HUES48 (cell line): ENCODE results near the gene RSPRY1.
"Not testable (repeated sequence)": the region's sequence is repeated elsewhere in the genome, so short reads cannot be mapped to it uniquely, and the experiment has no call there.

Source experiments
- H3K27ac ChIP-seq: one replicate; pipeline ENCODE4 v1.7.0; 2013; ENCODE audit warnings: low read depth, low read length, inconsistent platforms
- H3K27me3 ChIP-seq: 2 replicates; pipeline ENCODE4 v1.6.1; 2013; ENCODE audit warnings: mild to moderate bottlenecking, low read length; ENCODE audit not compliant: control insufficient read depth, insufficient read depth
- H3K36me3 ChIP-seq: 2 replicates; pipeline ENCODE4 v1.6.1; 2013; ENCODE audit warnings: low read length; ENCODE audit not compliant: control insufficient read depth, insufficient read depth
- H3K4me1 ChIP-seq: 2 replicates; pipeline ENCODE4 v1.6.1; 2013; ENCODE audit warnings: mild to moderate bottlenecking, low read length; ENCODE audit not compliant: control insufficient read depth, insufficient read depth
- H3K4me3 ChIP-seq: 2 replicates; pipeline ENCODE4 v1.5.1; 2013; ENCODE audit warnings: mild to moderate bottlenecking, low read depth, low read length
- H3K9ac ChIP-seq: 2 replicates; pipeline ENCODE4 v1.6.1; 2013; ENCODE audit warnings: mild to moderate bottlenecking, low read depth, low read length, moderate library complexity
- H3K9me3 ChIP-seq: 2 replicates; pipeline ENCODE4 v1.6.1; 2013; ENCODE audit warnings: low read length; ENCODE audit not compliant: control insufficient read depth, insufficient read depth

Gene RSPRY1

GRCh38 chr16:57264950-57265371 lies 78.8 kb downstream of the RSPRY1 start:
- Histone ChIP-seq H3K9ac (no peak overlapping the region), H3K9me3 (no peaks in the 10 kb centered on the region), H3K27me3 (no peaks in the 10 kb centered on the region), H3K4me1 (peaks cover 12% of the 10 kb centered on the region), H3K4me3 (no peak overlapping the region), H3K36me3 (no peaks in the 10 kb centered on the region), H3K27ac (no peak overlapping the region)

GRCh38 chr16:57265850-57266530 lies 79.9 kb downstream of the RSPRY1 start:
- Histone ChIP-seq H3K27ac (no peak overlapping the region), H3K27me3 (no peaks in the 10 kb centered on the region), H3K9me3 (no peaks in the 10 kb centered on the region), H3K9ac (no peak overlapping the region), H3K4me1 (peaks cover 5% of the 10 kb centered on the region; the same call in 1 of the 2 replicates), H3K36me3 (no peaks in the 10 kb centered on the region), H3K4me3 (no peak overlapping the region)

GRCh38 chr16:57266531-57267260 lies 80.6 kb downstream of the RSPRY1 start:
- Histone ChIP-seq H3K36me3 (no peaks in the 10 kb centered on the region), H3K4me3 (no peak overlapping the region), H3K9me3 (no peaks in the 10 kb centered on the region), H3K4me1 (peaks cover 5% of the 10 kb centered on the region; the same call in 1 of the 2 replicates), H3K9ac (no peak overlapping the region), H3K27ac (no peak overlapping the region), H3K27me3 (no peaks in the 10 kb centered on the region)

GRCh38 chr16:57267343-57267742 lies 81.2 kb downstream of the RSPRY1 start:
- H3K4me1 ChIP-seq, H3K27me3 ChIP-seq, H3K9me3 ChIP-seq, H3K4me3 ChIP-seq, H3K9ac ChIP-seq, H3K36me3 ChIP-seq, H3K27ac ChIP-seq: not testable (repeated sequence)

GRCh38 chr16:57268804-57269800 lies 83.0 kb downstream of the RSPRY1 start:
- no peak overlapping the region for H3K4me3 ChIP-seq
- H3K9ac ChIP-seq, result no peak overlapping the region
- H3K27me3 ChIP-seq, result no peaks in the 10 kb centered on the region
- H3K4me1 ChIP-seq, result peaks cover 5% of the 10 kb centered on the region; the same call in 1 of the 2 replicates
- no peaks in the 10 kb centered on the region for H3K9me3 ChIP-seq
- H3K27ac ChIP-seq, result no peak overlapping the region
- no peaks in the 10 kb centered on the region for H3K36me3 ChIP-seq

GRCh38 chr16:57270221-57271062 lies 84.3 kb downstream of the RSPRY1 start:
- Histone ChIP-seq H3K4me1 (peaks cover 5% of the 10 kb centered on the region; the same call in 1 of the 2 replicates), H3K27me3 (no peaks in the 10 kb centered on the region), H3K4me3 (no peak overlapping the region), H3K36me3 (no peaks in the 10 kb centered on the region), H3K27ac (no peak overlapping the region), H3K9me3 (no peaks in the 10 kb centered on the region), H3K9ac (no peak overlapping the region)

GRCh38 chr16:57271063-57271345 lies 84.9 kb downstream of the RSPRY1 start:
- no peak overlapping the region for H3K4me3 ChIP-seq
- H3K9ac ChIP-seq, result no peak overlapping the region
- no peaks in the 10 kb centered on the region for H3K36me3 ChIP-seq
- no peaks in the 10 kb centered on the region for H3K9me3 ChIP-seq
- H3K27ac ChIP-seq, result no peak overlapping the region
- H3K27me3 ChIP-seq, result no peaks in the 10 kb centered on the region
- H3K4me1 ChIP-seq, result peaks cover 5% of the 10 kb centered on the region; the same call in 1 of the 2 replicates

GRCh38 chr16:57271867-57272495 lies 85.9 kb downstream of the RSPRY1 start:
- Histone ChIP-seq H3K9ac (no peak overlapping the region), H3K4me3 (no peak overlapping the region), H3K9me3 (no peaks in the 10 kb centered on the region), H3K27me3 (no peaks in the 10 kb centered on the region), H3K36me3 (no peaks in the 10 kb centered on the region), H3K4me1 (no peaks in the 10 kb centered on the region), H3K27ac (no peak overlapping the region)

GRCh38 chr16:57273359-57273758 lies 87.2 kb downstream of the RSPRY1 start:
- Histone ChIP-seq H3K27ac (no peak overlapping the region), H3K9me3 (no peaks in the 10 kb centered on the region), H3K4me1 (no peaks in the 10 kb centered on the region), H3K4me3 (no peak overlapping the region), H3K27me3 (no peaks in the 10 kb centered on the region), H3K36me3 (no peaks in the 10 kb centered on the region), H3K9ac (no peak overlapping the region)

- H3K27me3 ChIP-seq, result no peaks in the 10 kb centered on the region
Observed at GRCh38 chr16:57273826-57274225, 87.7 kb downstream of the RSPRY1 start.

More at GRCh38 chr16:57273826-57274225, 87.7 kb downstream of the RSPRY1 start:
- no peak overlapping the region for H3K27ac ChIP-seq
- H3K9me3 ChIP-seq, result no peaks in the 10 kb centered on the region
- H3K9ac ChIP-seq, result no peak overlapping the region
- H3K4me1 ChIP-seq, result no peaks in the 10 kb centered on the region
- H3K36me3 ChIP-seq, result no peaks in the 10 kb centered on the region
- H3K4me3 ChIP-seq, result no peak overlapping the region
